HG03558 (cell line): ENCODE data around the gene DTX2.
"Not testable (repeated sequence)": the region's sequence is repeated elsewhere in the genome, so short reads cannot be mapped to it uniquely, and the experiment has no call there.

Source experiments
- ATAC-seq: cut with Tn5 transposase; IDR thresholded peaks from one replicate; pipeline ENCODE4 v1.9.1; 2021; ENCODE audit warnings: moderate number of reproducible peaks; ENCODE audit not compliant: unreplicated experiment; ENCODE audit errors: extremely low read depth

DTX2 gene

DNA sequence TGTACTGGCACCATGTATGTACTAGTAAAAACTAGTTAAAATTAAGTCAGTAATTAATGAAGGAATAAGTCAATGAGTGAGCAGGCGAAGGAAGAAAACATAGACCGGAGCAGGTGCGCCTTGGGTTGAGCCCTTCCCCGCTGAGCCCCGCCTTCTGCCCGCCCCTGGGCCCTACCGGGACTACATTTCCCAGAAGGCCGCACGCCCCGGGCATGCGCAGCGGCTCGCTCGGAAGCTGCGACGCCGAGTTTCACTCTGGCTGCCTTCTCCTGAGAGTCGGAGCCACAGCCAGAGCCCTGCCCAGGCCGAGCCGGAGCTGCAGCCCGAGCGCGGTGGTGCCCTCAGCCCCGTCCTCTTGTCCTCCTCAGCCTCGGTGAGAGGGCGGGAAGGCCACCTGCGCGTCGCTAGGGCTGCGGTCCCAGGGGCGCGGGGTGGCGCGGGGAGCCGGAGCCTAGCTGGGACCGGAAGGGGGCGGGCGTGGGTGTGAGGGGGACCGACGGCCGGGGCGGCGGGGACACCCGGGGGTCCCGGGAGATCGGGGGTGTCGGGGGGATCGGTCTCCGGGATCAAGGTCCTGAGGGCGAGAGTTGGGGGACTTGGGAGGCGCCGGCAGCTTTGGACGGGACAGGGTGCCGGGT lies at the start of gene DTX2:
DTX2 (plus strand) TSS at position 246 of the 638 bp plus-strand sequence. CDS start 18,801 bp downstream, outside the sequence.
- peak; percentile 95 for ATAC-seq

- ATAC-seq, result no peak
These were observed 49.3 kb upstream of the DTX2 start for GRCh38 chr7:76412249-76412648.

- not testable (repeated sequence) for ATAC-seq
These were observed 43.7 kb upstream of the DTX2 start for GRCh38 chr7:76417654-76418310.

- not testable (repeated sequence) for ATAC-seq
These were observed 40.4 kb upstream of the DTX2 start for GRCh38 chr7:76421097-76421496.

- ATAC-seq, result no peak
These were observed 37.7 kb upstream of the DTX2 start for GRCh38 chr7:76423666-76424412.

DNA sequence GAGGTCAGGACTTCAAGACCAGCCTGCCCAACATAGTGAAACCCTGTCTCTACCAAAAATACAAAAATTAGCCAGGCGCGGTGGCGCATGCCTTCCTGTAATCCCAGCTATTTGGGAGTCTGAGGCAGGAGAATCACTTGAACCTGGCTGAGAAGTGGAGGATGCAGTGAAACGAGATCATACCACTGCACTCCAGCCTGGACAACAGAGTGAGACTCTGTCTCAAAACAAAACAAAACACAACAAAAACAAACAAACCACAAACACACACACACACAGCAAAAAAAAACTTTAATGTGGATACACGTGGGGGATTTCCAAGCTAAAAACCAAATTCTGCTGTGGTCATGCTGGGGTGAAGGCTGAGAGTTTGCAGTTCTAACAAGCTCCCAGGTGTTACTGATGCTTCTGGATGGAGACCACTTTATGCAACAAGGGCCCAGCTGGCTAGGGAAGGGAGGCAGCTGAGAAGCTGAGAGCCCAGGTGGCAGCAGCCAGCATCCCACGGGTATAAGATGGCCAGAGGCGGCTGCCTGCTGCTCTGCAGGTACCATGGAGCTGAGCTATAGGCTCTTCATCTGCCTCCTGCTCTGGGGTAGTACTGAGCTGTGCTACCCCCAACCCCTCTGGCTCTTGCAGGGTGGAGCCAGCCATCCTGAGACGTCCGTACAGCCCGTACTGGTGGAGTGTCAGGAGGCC lies 36.9 kb upstream of the DTX2 start, which contains the start of gene ZP3:
ZP3 (plus strand) TSS at position 538 of the 699 bp plus-strand sequence; CDS start at position 553, 15 bp downstream.
- no peak for ATAC-seq

GRCh38 chr7:76425156-76425555 lies 36.4 kb upstream of the DTX2 start:
- no peak for ATAC-seq

GRCh38 chr7:76425558-76425957 lies 36.0 kb upstream of the DTX2 start:
- ATAC-seq, result not testable (repeated sequence)

GRCh38 chr7:76426246-76426645 lies 35.3 kb upstream of the DTX2 start:
- no peak for ATAC-seq

- no peak for ATAC-seq
These were observed 33.9 kb upstream of the DTX2 start for GRCh38 chr7:76427635-76428034.

DNA sequence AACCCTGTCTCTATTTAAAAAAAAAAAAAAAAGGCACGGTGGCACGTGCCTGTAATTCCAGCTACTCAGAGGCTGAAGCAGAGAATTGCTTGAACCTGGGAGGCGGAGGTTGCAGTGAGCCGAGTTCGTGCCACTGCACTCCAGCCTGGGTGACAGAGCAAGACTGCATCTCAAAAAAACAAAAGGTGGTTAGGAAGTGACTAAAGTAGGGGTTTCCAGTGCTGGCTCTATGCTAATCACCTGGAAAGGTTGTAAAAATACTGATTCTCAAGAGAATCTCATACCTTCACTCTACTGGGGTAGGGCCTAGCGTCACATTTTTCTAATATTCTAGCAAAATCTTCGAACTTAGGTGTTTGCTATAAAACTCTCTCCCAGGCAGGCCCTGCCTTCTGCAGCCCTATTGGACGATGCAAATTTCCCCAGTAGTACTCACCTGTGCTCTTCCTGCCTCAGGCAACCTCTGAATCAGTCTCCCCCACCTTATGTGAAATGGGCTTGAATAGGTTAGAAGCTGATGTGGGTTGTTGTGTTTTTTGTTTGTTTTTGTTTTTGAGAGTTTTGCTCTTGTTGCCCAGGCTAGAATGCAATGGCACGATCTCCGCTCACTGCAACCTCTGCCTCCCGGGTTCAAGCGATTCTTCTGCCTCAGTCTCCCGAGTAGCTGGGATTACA lies 33.2 kb upstream of the DTX2 start:
- no peak for ATAC-seq

GRCh38 chr7:76428868-76429805 lies 32.4 kb upstream of the DTX2 start:
- ATAC-seq, result no peak

DNA sequence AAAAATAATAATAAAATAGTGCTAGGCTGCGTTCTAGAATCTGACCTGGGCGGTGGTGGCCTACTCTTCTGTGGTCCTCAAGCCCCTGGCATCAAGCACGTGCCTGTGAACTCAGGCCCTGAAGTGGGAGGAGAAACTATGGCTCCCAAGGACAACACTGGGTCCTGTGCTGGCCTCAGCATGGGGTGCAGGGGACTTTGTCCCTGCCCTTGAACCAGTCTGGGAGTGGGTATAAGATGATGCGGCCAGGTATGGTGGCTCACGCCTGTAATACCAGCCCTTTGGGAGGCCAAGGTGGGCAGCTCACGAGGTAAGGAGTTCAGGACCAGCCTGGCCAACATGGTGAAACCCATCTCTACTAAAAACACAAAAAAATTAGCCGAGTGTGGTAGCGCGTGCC lies 31.3 kb upstream of the DTX2 start:
- no peak for ATAC-seq

GRCh38 chr7:76430836-76431235 lies 30.7 kb upstream of the DTX2 start:
- ATAC-seq, result no peak

- peak; percentile 71 for ATAC-seq
These were observed 23.6 kb upstream of the DTX2 start for GRCh38 chr7:76437873-76438272.

GRCh38 chr7:76439120-76439888 lies 22.2 kb upstream of the DTX2 start:
- not testable (repeated sequence) for ATAC-seq

- not testable (repeated sequence) for ATAC-seq
These were observed 21.1 kb upstream of the DTX2 start for GRCh38 chr7:76440404-76440803.

DNA sequence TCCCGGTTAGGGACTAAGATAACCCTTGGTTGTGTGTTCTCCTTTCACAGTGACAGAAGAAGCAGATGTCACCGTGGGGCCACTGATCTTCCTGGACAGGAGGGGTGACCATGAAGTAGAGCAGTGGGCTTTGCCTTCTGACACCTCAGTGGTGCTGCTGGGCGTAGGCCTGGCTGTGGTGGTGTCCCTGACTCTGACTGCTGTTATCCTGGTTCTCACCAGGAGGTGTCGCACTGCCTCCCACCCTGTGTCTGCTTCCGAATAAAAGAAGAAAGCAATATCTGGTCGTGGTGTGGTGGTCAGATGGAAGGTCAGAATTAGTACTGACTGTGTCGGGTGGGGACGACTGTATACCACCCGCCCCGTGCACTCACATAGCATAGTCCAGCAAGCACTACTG lies 19.7 kb upstream of the DTX2 start:
- not testable (repeated sequence) for ATAC-seq
